Measurements from ENCODE around the gene CFAP251.

DNA sequence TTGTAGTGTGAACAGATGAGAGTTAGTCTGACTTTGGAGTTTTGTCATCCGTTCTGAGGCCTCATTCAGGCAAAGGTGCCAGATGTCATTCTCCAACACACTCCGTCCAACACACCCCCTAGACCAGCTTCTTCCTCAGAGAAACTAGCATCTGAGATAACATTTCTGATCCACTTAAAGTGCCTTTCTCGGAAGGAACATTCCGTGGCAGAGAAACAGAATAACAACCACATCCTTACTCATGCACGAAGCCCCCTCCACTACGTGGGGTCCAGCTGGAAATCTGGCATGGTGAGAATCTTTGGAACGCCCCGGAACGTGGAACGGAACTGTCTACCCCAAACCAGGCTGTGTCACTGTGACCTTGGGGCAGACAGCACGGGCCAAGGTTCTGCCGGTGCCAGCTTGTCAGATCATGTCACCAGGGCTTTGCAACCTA is 86.3 kb downstream of the CFAP251 start:
- no peak for TF ChIP-seq EZH2 (IDR thresholded peaks at IDR 0.05; ENCODE audit: low read length)
- TF ChIP-seq, protein P1, sequence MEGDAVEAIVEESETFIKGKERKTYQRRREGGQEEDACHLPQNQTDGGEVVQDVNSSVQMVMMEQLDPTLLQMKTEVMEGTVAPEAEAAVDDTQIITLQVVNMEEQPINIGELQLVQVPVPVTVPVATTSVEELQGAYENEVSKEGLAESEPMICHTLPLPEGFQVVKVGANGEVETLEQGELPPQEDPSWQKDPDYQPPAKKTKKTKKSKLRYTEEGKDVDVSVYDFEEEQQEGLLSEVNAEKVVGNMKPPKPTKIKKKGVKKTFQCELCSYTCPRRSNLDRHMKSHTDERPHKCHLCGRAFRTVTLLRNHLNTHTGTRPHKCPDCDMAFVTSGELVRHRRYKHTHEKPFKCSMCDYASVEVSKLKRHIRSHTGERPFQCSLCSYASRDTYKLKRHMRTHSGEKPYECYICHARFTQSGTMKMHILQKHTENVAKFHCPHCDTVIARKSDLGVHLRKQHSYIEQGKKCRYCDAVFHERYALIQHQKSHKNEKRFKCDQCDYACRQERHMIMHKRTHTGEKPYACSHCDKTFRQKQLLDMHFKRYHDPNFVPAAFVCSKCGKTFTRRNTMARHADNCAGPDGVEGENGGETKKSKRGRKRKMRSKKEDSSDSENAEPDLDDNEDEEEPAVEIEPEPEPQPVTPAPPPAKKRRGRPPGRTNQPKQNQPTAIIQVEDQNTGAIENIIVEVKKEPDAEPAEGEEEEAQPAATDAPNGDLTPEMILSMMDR (optimal IDR thresholded peaks at IDR 0.05 in 1 of 3, IDR thresholded peaks at IDR 0.05 in 1 of 3, conservative IDR thresholded peaks at IDR 0.05 in 1 of 3; ENCODE audit: extremely low read depth in 1 of 3, insufficient read depth in 2 of 3, low read length in 3 of 3), result no peak
